Panc1 (cell line): ENCODE data around the gene TP53I11.

ENCODE experiments used
- POLR2AphosphoS5 ChIP-seq: IDR thresholded peaks from 2 replicates; pipeline ENCODE4 v1.6.1; 2012; ENCODE audit warnings: mild to moderate bottlenecking, low read depth, low read length, moderate library complexity
- TF ChIP-seq, protein P1 (sequence below): fragments of 450-650 bp; IDR thresholded peaks from 2 replicates; pipeline ENCODE4 v1.5.1; 2017; ENCODE audit warnings: mild to moderate bottlenecking
- TF ChIP-seq, protein P2 (sequence below), 2 experiments: IDR thresholded peaks; 2 replicates each; pipeline ENCODE4 v1.6.1; 2011 to 2012; ENCODE audit warnings: low read depth in 2 of 2, control low read depth in 1 of 2, low read length in 1 of 2, mild to moderate bottlenecking in 1 of 2, moderate library complexity in 1 of 2; ENCODE audit not compliant: insufficient read depth in 1 of 2

DNA sequence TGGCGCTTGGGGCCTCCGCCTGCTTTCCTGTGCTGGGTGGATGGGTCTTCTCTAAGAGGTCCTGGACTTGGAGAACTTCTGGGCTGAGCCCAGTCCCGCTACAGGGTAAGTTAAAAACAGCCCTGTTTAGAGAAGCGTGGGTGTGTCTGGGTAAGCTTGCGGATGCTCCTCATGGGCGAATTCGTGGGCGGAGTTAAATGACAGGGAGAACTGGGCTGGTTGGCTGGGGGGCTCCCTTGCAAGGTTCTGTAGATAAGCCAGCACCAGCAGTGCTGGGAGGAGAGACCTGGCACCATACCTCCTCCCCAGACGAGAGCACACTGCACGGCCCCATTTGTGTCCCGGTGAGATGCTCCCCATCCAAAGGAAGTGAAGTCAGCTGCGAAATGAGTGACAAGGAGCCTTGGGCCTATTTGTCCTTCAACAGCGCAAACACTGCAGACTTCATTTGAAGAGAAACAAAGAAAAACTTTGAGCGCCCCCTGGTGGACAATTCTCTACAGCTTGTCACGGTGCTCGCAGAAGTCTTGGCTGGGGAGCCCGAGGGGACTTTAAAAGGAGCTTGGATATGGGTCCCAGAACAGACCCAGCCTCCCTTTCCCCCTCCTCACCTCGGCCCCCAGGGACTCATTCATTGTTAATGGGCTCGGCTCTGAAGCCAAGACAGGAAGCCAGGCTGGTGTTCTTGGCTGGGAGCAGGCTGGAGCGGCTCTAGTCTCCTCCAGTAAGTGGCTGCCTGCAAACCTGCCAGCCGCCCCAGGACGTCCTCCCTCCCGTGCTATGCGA, 39.5 kb downstream of the TP53I11 start:
- TF ChIP-seq, protein P1, sequence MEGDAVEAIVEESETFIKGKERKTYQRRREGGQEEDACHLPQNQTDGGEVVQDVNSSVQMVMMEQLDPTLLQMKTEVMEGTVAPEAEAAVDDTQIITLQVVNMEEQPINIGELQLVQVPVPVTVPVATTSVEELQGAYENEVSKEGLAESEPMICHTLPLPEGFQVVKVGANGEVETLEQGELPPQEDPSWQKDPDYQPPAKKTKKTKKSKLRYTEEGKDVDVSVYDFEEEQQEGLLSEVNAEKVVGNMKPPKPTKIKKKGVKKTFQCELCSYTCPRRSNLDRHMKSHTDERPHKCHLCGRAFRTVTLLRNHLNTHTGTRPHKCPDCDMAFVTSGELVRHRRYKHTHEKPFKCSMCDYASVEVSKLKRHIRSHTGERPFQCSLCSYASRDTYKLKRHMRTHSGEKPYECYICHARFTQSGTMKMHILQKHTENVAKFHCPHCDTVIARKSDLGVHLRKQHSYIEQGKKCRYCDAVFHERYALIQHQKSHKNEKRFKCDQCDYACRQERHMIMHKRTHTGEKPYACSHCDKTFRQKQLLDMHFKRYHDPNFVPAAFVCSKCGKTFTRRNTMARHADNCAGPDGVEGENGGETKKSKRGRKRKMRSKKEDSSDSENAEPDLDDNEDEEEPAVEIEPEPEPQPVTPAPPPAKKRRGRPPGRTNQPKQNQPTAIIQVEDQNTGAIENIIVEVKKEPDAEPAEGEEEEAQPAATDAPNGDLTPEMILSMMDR, result peak; percentile 85
- TF ChIP-seq POLR2AphosphoS5, result no peak
- TF ChIP-seq, protein P2, sequence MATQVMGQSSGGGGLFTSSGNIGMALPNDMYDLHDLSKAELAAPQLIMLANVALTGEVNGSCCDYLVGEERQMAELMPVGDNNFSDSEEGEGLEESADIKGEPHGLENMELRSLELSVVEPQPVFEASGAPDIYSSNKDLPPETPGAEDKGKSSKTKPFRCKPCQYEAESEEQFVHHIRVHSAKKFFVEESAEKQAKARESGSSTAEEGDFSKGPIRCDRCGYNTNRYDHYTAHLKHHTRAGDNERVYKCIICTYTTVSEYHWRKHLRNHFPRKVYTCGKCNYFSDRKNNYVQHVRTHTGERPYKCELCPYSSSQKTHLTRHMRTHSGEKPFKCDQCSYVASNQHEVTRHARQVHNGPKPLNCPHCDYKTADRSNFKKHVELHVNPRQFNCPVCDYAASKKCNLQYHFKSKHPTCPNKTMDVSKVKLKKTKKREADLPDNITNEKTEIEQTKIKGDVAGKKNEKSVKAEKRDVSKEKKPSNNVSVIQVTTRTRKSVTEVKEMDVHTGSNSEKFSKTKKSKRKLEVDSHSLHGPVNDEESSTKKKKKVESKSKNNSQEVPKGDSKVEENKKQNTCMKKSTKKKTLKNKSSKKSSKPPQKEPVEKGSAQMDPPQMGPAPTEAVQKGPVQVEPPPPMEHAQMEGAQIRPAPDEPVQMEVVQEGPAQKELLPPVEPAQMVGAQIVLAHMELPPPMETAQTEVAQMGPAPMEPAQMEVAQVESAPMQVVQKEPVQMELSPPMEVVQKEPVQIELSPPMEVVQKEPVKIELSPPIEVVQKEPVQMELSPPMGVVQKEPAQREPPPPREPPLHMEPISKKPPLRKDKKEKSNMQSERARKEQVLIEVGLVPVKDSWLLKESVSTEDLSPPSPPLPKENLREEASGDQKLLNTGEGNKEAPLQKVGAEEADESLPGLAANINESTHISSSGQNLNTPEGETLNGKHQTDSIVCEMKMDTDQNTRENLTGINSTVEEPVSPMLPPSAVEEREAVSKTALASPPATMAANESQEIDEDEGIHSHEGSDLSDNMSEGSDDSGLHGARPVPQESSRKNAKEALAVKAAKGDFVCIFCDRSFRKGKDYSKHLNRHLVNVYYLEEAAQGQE (IDR thresholded peaks at IDR 0.05; ENCODE audit: insufficient read depth in 1 of 2, low read depth in 2 of 2, low read length in 1 of 2), result no peak
